Measurements from ENCODE around the gene PRRT1B. TPM values are rescaled to one million over a fixed set of nuclear protein-coding genes. Genes with fewer than 3 reads are reported as not detected.

The PRRT1B gene
- total and polyA plus RNA-seq, 2 donors from 2014 or later = 1.0 TPM; not detected in 1

- H3K4me3 ChIP-seq (ENCODE audit: low read length in 3 of 3) = no peak overlapping the region
- DNase-seq = no peak
- H3K4me1 ChIP-seq (ENCODE audit: control insufficient read depth in 2 of 3, insufficient read depth in 2 of 3, low read depth in 1 of 3, low read length in 3 of 3) = no peaks in the 10 kb centered on the region
- intact Hi-C loops (cut with DNase I) = no loop called here
- peaks cover 0 to 5% (median 0%) of the 10 kb centered on the region in 3 donors for H3K9me3 ChIP-seq (ENCODE audit: control insufficient read depth in 2 of 3, insufficient read depth in 1 of 3, low read length in 3 of 3)
- H3K9ac ChIP-seq (ENCODE audit: low read length in 3 of 3) = no peak overlapping the region
- H3K27ac ChIP-seq (ENCODE audit: low read depth in 2 of 2, low read length in 2 of 2) = no peak overlapping the region
- no peaks in the 10 kb centered on the region for H3K27me3 ChIP-seq (ENCODE audit: control insufficient read depth, insufficient read depth, low read length)
- no peak for FAIRE-seq
- no peak for TF ChIP-seq CTCF (IDR thresholded peaks at IDR 0.05; ENCODE audit: borderline replicate concordance, extremely low read depth, insufficient read depth)
- H3K36me3 ChIP-seq (ENCODE audit: control insufficient read depth in 2 of 3, insufficient read depth in 3 of 3, low read length in 3 of 3) = no peaks in the 10 kb centered on the region
Measured at GRCh38 chr9:131557855-131558548, 12.7 kb downstream of the PRRT1B start.

- no peak for FAIRE-seq
Measured at GRCh38 chr9:131559421-131560000, 14.2 kb downstream of the PRRT1B start.

GRCh38 chr9:131562032-131562959 lies 17.0 kb downstream of the PRRT1B start:
- no peak overlapping the region for H3K4me3 ChIP-seq (ENCODE audit: low read length in 3 of 3)
- TF ChIP-seq CTCF (IDR thresholded peaks at IDR 0.05; ENCODE audit: borderline replicate concordance, extremely low read depth, insufficient read depth) = no peak
- H3K27ac ChIP-seq (ENCODE audit: low read depth in 2 of 2, low read length in 2 of 2) = no peak overlapping the region
- peak in 1 of 5 donors; percentile 54 for DNase-seq
- no peaks in the 10 kb centered on the region for H3K4me1 ChIP-seq (ENCODE audit: control insufficient read depth in 2 of 3, insufficient read depth in 2 of 3, low read depth in 1 of 3, low read length in 3 of 3)
- H3K9me3 ChIP-seq (ENCODE audit: control insufficient read depth in 2 of 3, insufficient read depth in 1 of 3, low read length in 3 of 3) = peaks cover 0 to 5% (median 0%) of the 10 kb centered on the region in 3 donors
- no peaks in the 10 kb centered on the region for H3K36me3 ChIP-seq (ENCODE audit: control insufficient read depth in 2 of 3, insufficient read depth in 3 of 3, low read length in 3 of 3)
- H3K27me3 ChIP-seq (ENCODE audit: control insufficient read depth, insufficient read depth, low read length) = no peaks in the 10 kb centered on the region
- intact Hi-C loops (cut with DNase I) = no loop called here
- no peak for FAIRE-seq
- H3K9ac ChIP-seq (ENCODE audit: low read length in 3 of 3) = no peak overlapping the region

More at GRCh38 chr9:131559421-131560000, 14.2 kb downstream of the PRRT1B start:
- Histone ChIP-seq H3K27ac (ENCODE audit: low read depth in 2 of 2, low read length in 2 of 2) (no peak overlapping the region), H3K4me3 (ENCODE audit: low read length in 3 of 3) (no peak overlapping the region), H3K9ac (ENCODE audit: low read length in 3 of 3) (no peak overlapping the region), H3K9me3 (ENCODE audit: control insufficient read depth in 2 of 3, insufficient read depth in 1 of 3, low read length in 3 of 3) (peaks cover 0 to 5% (median 0%) of the 10 kb centered on the region in 3 donors), H3K36me3 (ENCODE audit: control insufficient read depth in 2 of 3, insufficient read depth in 3 of 3, low read length in 3 of 3) (no peaks in the 10 kb centered on the region), H3K4me1 (ENCODE audit: control insufficient read depth in 2 of 3, insufficient read depth in 2 of 3, low read depth in 1 of 3, low read length in 3 of 3) (no peaks in the 10 kb centered on the region), H3K27me3 (ENCODE audit: control insufficient read depth, insufficient read depth, low read length) (no peaks in the 10 kb centered on the region)
- intact Hi-C loops (cut with DNase I) = no loop called here
- no peak for DNase-seq
- TF ChIP-seq CTCF (IDR thresholded peaks at IDR 0.05; ENCODE audit: borderline replicate concordance, extremely low read depth, insufficient read depth) = no peak

All from kidney (tissue), 14 donors.